Myocyte (in vitro differentiated cells): ENCODE results near the gene PGP. TPM values are rescaled to one million over a fixed set of nuclear protein-coding genes. Genes with fewer than 3 reads are reported as not detected.

Experiments used
- DNase-seq: peaks from one replicate; pipeline ENCODE4 v3.0.0-alpha.2; 2012; ENCODE audit warnings: low read depth
- total RNA-seq: library from RNA; depleted of rRNA; stranded (reverse); fragments of >200 nt; gene quantifications from 2 replicates; pipeline ENCODE4 v1.2.3, GENCODE V29; 2014

PGP gene
- total RNA-seq, 1 donor from 2014 or later = 49.0 TPM

GRCh38 chr16:2183671-2184070 is 31.0 kb downstream of the PGP start:
- DNase-seq = no peak

- DNase-seq = no peak
These were observed 32.7 kb downstream of the PGP start for GRCh38 chr16:2181952-2182351.

- DNase-seq = no peak
These were observed 33.4 kb downstream of the PGP start for GRCh38 chr16:2180962-2181923.

- no peak for DNase-seq
These were observed 34.2 kb downstream of the PGP start for GRCh38 chr16:2180461-2180860.

GRCh38 chr16:2179576-2179975 is 35.1 kb downstream of the PGP start:
- DNase-seq = no peak

GRCh38 chr16:2179107-2179501 is 35.5 kb downstream of the PGP start:
- DNase-seq = no peak

- no peak for DNase-seq
These were observed 36.1 kb downstream of the PGP start for GRCh38 chr16:2178321-2179106.

- no peak for DNase-seq
These were observed 37.1 kb downstream of the PGP start for GRCh38 chr16:2177561-2177960.

GRCh38 chr16:2177101-2177500 is 37.5 kb downstream of the PGP start:
- DNase-seq = no peak

- no peak for DNase-seq
These were observed 38.6 kb downstream of the PGP start for GRCh38 chr16:2176047-2176446.

- no peak for DNase-seq
These were observed 39.2 kb downstream of the PGP start for GRCh38 chr16:2175454-2175853.

- DNase-seq = no peak
These were observed 40.1 kb downstream of the PGP start for GRCh38 chr16:2174396-2175131.

- no peak for DNase-seq
These were observed 40.7 kb downstream of the PGP start for GRCh38 chr16:2173916-2174315.

GRCh38 chr16:2173366-2173765 is 41.3 kb downstream of the PGP start:
- no peak for DNase-seq

- DNase-seq = no peak
These were observed 41.8 kb downstream of the PGP start for GRCh38 chr16:2172688-2173335.

- DNase-seq = no peak
These were observed 43.0 kb downstream of the PGP start for GRCh38 chr16:2171601-2172178.

GRCh38 chr16:2170587-2171435 is 43.8 kb downstream of the PGP start:
- no peak for DNase-seq

- no peak for DNase-seq
These were observed 44.6 kb downstream of the PGP start for GRCh38 chr16:2170080-2170479.

GRCh38 chr16:2167068-2167638 is 47.5 kb downstream of the PGP start:
- DNase-seq = no peak
